GM10847 (cell line): ENCODE measurements around the gene MEIS3.

ENCODE experiments used
- POLR2A ChIP-seq: IDR thresholded peaks from 2 replicates; pipeline ENCODE4 v1.6.1; 2011; ENCODE audit not compliant: insufficient read length; ENCODE audit errors: extremely low read depth

Gene MEIS3

DNA sequence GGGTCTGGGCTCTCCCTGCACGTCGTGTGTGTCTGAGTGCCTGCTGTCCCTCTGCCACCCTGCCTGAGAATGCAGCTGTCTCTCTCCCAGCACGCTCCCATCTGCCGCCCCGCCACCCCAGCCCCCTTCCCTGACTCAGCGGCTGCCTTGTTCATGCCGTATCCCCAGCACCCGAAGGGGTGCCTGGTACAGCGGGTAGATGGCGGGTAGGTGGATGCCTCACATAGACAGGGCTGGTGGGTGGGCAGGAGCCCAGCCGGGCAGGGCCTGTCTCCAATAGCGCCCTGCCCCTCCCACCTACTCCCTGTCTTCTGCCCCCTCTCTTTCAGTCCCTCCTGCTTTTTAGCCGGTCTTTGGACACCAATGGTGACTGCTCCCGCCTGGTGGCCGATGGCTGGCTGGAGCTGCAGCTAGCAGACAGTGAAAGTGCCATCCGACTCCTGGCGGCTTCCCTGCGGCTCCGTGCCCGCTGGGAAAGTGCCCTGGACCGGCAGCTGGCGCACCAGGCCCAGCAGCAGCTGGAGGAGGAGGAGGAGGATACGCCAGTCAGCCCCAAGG, 39.9 kb downstream of the MEIS3 start:
- TF ChIP-seq POLR2A: no peak

GRCh38 chr19:47378246-47378645, 41.1 kb downstream of the MEIS3 start:
- no peak for TF ChIP-seq POLR2A

GRCh38 chr19:47377801-47378200, 41.5 kb downstream of the MEIS3 start:
- TF ChIP-seq POLR2A: no peak

DNA sequence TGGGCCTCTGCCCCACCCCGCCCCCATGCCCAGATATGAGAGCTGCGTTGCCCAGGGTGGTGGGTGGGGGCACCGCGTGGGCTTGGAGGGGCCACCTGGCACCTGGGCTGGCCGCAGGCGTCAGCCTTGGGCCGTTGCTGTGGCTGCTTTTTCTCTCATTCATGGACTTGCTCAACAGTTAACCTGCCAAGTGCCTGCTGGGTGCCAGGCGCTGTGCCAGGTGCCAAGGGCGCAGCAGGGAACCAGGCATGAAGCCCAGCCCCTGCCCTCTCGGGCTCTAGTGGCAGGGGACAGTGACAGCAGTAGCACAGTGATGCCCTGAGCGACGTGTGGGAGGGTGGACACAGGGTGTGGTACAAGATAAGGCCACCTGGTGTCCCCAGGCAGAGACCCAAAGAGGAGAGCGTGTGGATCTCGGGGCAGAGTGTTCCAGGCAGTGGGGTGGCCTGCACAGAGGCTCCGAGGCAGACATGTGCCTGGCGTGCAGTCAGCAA, 42.1 kb downstream of the MEIS3 start:
- TF ChIP-seq POLR2A: no peak

GRCh38 chr19:47376589-47377144, 42.7 kb downstream of the MEIS3 start:
- no peak for TF ChIP-seq POLR2A

DNA sequence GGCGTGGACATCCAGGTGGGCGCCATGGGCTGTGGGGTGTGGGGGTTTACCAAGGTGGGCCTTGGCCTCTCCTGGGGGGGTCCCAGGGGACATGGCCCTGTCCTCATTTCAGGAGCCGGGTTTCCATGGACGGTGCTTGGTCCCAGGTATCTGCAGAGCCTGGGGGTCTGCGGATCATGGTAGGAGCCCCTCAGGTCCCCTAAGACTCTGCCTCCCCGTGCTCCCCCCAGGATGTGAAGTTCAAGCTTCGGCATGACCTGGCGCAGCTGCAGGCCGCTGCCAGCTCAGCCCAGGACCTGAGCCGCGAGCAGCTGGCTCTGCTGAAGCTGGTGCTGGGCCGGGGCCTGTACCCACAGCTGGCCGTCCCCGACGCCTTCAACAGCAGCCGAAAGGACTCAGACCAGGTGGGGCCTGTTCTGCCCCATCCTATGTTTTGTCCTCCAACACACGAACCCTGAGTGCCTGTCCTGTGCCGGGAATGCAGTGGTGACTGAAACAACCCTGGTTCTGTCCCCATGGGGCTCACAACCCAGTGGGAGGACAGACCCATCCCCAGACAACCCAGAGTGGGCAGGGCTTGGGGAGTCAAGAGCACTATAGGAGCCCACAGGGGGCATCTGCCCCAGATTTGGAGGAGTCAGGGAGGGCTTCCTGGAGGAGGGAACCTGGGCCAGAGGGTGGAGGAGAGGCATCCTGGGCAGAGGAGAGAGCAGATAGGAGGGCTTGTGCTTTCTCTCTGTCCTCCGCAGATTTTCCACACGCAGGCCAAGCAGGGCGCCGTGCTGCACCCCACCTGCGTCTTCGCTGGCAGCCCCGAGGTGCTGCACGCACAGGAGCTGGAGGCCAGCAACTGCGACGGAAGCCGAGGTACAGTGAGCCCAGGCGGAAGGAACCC, 43.4 kb downstream of the MEIS3 start:
- no peak for TF ChIP-seq POLR2A

DNA sequence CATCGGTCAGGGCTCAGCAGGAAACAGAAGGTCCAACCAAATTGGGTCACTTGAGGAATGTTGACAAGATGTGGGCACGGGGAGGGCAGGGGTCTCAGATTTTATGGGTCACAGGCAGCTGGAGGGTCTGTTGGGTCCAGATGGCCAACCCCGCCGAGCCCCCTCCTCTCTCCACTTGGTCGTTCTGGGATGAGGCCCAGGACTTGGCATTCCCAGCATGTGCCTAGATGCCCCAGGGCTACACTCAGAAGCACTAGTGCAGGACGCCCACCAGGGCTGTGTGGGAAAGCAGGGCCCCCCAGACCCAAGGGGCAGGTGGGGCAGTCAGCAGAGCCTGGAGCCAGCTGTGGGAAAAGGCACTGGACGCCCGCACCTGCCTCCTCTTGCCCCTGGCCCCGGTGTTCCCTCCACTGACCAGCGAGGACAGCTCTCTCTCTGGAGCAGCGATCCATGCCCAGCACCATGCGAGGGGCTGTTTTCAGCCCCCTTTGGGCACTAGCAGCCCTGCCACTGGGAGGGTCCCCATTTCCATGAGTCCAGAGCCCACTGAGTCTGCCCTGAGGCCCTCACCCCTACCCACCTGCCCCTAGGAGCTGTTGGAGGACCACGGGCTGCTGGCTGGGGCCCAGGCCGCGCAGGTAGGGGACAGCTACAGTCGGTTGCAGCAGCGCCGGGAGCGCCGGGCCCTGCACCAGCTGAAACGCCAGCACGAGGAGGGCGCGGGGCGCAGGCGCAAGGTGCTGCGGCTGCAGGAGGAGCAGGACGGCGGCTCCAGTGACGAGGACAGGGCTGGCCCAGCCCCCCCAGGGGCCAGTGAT, 44.2 kb downstream of the MEIS3 start:
- TF ChIP-seq POLR2A: no peak

DNA sequence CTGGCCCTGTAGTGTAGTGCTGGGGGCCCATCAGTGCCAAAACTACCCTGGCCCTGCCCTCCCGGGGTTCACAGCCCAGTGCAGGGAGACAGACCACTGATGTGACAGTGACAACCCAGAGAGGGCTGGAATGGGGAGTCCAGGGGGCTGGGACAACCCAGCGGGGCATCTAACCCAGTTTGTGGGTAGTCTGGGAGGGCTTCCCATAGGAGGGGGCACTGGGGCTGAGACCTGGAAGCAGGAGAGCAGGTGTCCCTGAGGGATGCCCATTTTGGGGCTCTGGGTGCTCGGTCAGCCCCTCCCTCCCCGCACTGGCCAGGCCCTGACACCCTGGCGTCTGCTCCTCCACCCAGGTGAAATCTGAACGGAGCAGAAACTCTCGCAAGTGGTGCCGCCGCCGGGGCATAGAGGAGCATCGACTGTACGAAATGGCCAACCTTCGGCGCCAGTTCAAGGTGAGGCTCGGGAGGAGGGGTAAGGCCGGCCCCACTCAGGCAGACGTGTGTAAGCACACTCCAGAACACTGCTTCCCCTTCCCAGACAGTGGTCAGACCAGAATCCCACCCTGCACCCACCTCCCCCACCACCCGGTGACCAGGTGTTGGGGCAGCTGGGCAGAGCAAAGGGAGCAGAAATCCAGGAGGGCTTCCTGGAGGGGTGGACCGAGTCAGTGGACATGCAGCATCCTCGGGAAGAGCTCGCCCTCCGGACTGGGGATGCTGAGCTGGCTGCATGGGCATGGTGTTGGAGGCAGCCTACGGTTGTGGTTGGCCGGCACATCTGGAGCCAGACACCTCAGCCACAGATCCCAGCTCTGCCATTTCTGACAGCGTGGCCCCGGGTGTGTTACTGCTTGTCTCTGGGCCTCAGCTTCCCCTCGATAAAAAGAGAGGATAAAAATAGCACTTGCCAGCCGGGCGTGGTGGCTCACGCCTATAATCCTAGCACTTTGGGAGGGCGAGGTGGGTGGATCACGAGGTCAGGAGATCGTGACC, 45.8 kb downstream of the MEIS3 start:
- TF ChIP-seq POLR2A: no peak

GRCh38 chr19:47372603-47373002, 46.7 kb downstream of the MEIS3 start:
- TF ChIP-seq POLR2A: no peak

DNA sequence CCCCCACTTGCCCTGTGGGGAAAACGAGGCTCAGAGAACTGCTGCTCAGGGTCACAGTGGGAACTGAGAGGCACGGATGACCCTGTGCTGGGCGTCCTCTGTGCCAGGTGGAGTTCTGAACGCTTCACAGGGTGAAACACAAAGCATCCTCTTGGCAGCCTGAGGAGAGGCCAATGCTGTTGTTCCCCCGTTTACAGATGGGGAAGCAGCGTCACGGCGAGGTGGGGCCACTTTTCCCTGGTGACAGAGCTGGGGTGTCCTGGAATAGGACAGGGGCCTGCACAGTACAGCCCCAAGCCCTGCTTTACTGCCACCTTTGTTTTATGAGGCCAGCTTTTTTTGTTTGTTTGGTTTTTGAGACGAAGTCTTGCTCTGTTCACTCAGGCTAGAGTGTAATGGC, 48.1 kb downstream of the MEIS3 start:
- TF ChIP-seq POLR2A: no peak

GRCh38 chr19:47370045-47370611, 49.2 kb downstream of the MEIS3 start:
- TF ChIP-seq POLR2A: no peak

- no peak for TF ChIP-seq POLR2A
These were observed 55.4 kb downstream of the MEIS3 start for GRCh38 chr19:47363758-47364531.

GRCh38 chr19:47362321-47362720, 57.0 kb downstream of the MEIS3 start:
- no peak for TF ChIP-seq POLR2A
